MCF 10A (cell line): ENCODE data around the gene EXOC7. TPM values are rescaled to one million over a fixed set of nuclear protein-coding genes. Genes with fewer than 3 reads are reported as not detected.

Experiments used
- Bru-seq: library from RNA; stranded (reverse); fragments of 400-500 nt; gene quantifications from one replicate; lab custom pipeline; 2021; lab: Mats Ljungman, UMichigan
- BruChase-seq, 2 experiments: library from RNA; stranded (reverse); fragments of 400-500 nt; gene quantifications; one replicate each; lab custom pipeline; 2021; lab: Mats Ljungman, UMichigan
- BruUV-seq: library from RNA; stranded (reverse); fragments of 400-500 nt; replicated peaks from 2 replicates; lab custom pipeline; 2021; lab: Mats Ljungman, UMichigan
- CTCF ChIA-PET: fragments of 300-600 bp; sonication (Branson Sonifier 250); formaldehyde crosslinking; extraction: SDS; loops from one replicate; lab custom pipeline; 2021; ENCODE audit warnings: antibody characterized with exemption, inconsistent platforms; lab: Yijun Ruan, JAX
- POLR2A ChIA-PET: fragments of 300-600, 350-650 bp; sonication (Branson Sonifier 250); formaldehyde crosslinking; extraction: SDS; loops from one replicate; lab custom pipeline; 2020; ENCODE audit warnings: antibody characterized with exemption, inconsistent platforms; lab: Yijun Ruan, JAX
- DNase-seq: peaks from one replicate; pipeline ENCODE4 v3.0.0-alpha.2; 2018; ENCODE audit not compliant: unreplicated experiment
- H3K27ac Mint-ChIP-seq: one replicate; pipeline ENCODE4 v1.8.0; 2022; ENCODE audit warnings: mild to moderate bottlenecking, low read depth, mixed read lengths; ENCODE audit not compliant: unreplicated experiment
- H3K27me3 Mint-ChIP-seq: one replicate; pipeline ENCODE4 v1.8.0; 2022; ENCODE audit warnings: mixed read lengths; ENCODE audit not compliant: insufficient read depth, unreplicated experiment
- H3K36me3 Mint-ChIP-seq: one replicate; pipeline ENCODE4 v1.8.0; 2022; ENCODE audit warnings: mild to moderate bottlenecking, moderate library complexity, mixed read lengths; ENCODE audit not compliant: insufficient read depth, unreplicated experiment
- H3K4me1 Mint-ChIP-seq: one replicate; pipeline ENCODE4 v1.8.0; 2022; ENCODE audit warnings: mixed read lengths; ENCODE audit not compliant: insufficient read depth, unreplicated experiment
- H3K4me3 Mint-ChIP-seq: one replicate; pipeline ENCODE4 v1.8.0; 2022; ENCODE audit warnings: mild to moderate bottlenecking, moderate library complexity, mixed read lengths; ENCODE audit not compliant: unreplicated experiment
- H3K9me3 Mint-ChIP-seq: one replicate; pipeline ENCODE4 v1.8.0; 2022; ENCODE audit warnings: mixed read lengths; ENCODE audit not compliant: unreplicated experiment
- CTCF ChIP-seq: fragments of 200-600 bp; IDR thresholded peaks from one replicate; pipeline ENCODE4 v1.8.0; 2022; ENCODE audit warnings: antibody characterized with exemption, mild to moderate bottlenecking; ENCODE audit not compliant: unreplicated experiment
- intact Hi-C: fragments of 100-400 bp; cut with micrococcal nuclease; formaldehyde crosslinking; loops from 2 replicates; pipeline ENCODE4 v1.14.1; 2022
- long read RNA-seq: library from polyadenylated mRNA; stranded (forward); transcript quantifications from one replicate; pipeline ENCODE4 v2.0.0, GENCODE V29; 2022
- total RNA-seq: library from RNA; stranded (reverse); gene quantifications from 2 replicates; pipeline ENCODE4 v1.2.3, GENCODE V29; 2022

The EXOC7 gene
- total RNA-seq (80.8 and 106 TPM in 2 replicates), Bru-seq, nascent RNA (percentile 66 among the genes with signal in this experiment), BruChase-seq, experiment 1, labeled RNA remaining after a 6-hour chase (percentile 78 among the genes with signal in this experiment), BruChase-seq, experiment 2, labeled RNA remaining after a 2-hour chase (percentile 70 among the genes with signal in this experiment)
- long read RNA-seq, full-length matches to known transcripts, result 128 of 183 reads
- long read RNA-seq, partial matches to known transcripts, result 11 of 183 reads
- long read RNA-seq, other reads (novel, unspliced or antisense), result 44 of 183 reads

- DNase-seq, result peak; percentile 93
- CTCF ChIA-PET, result interaction anchor here (0.6 to 3.0 kb wide), 8 partner anchors 89 to 226 kb away, joined by 3 to 13 read pairs (median 4); no protein-coding TSS in a partner anchor
- Mint-ChIP-seq H3K9me3 (no peaks in the 10 kb centered on the region), H3K36me3 (peaks cover 25% of the 10 kb centered on the region), H3K4me1 (peaks cover 5% of the 10 kb centered on the region), H3K27me3 (no peaks in the 10 kb centered on the region), H3K4me3 (peak within 1 kb of the TSS; percentile 95), H3K27ac (peak within 1 kb of the TSS; percentile 98)
- intact Hi-C loops, result loop anchor here (1.0 kb wide), 1 partner anchor 198 kb away; no protein-coding TSS in a partner anchor
- BruUV-seq, result no TSS peak
- POLR2A ChIA-PET, result interaction anchor here (0.5 to 3.1 kb wide), 15 partner anchors 8 to 468 kb away, joined by 3 to 21 read pairs (median 4); partner anchors contain the start of genes EVPL, SRP68, UBALD2 and ZACN
- TF ChIP-seq CTCF, result peak; percentile 13
These were observed at the start of gene EXOC7 for GRCh38 chr17:76103274-76104139. EXOC7 (minus strand) TSS chr17:76103787; CDS start chr17:76103692, 95 bp downstream.

- no TSS peak for BruUV-seq
- DNase-seq, result no peak
- Mint-ChIP-seq H3K4me1 (no peaks in the 10 kb centered on the region), H3K27ac (no peak overlapping the region), H3K27me3 (peaks cover 20% of the 10 kb centered on the region), H3K36me3 (no peaks in the 10 kb centered on the region), H3K9me3 (no peaks in the 10 kb centered on the region), H3K4me3 (no peak overlapping the region)
- TF ChIP-seq CTCF, result no peak
- POLR2A ChIA-PET, result interaction anchor here (0.6 kb wide), 1 partner anchor 667 kb away, joined by 3 read pairs; no protein-coding TSS in a partner anchor
- intact Hi-C loops, result no loop called here
- CTCF ChIA-PET, result interaction anchor here (0.9 to 1.2 kb wide), 4 partner anchors 9 to 126 kb away, joined by 3 to 5 read pairs (median 3); no protein-coding TSS in a partner anchor
These were observed 49.6 kb upstream of the EXOC7 start for GRCh38 chr17:76153202-76153601.

GRCh38 chr17:76152591-76152990, 49.0 kb upstream of the EXOC7 start:
- no TSS peak for BruUV-seq
- H3K4me3 Mint-ChIP-seq, result no peak overlapping the region
- H3K27ac Mint-ChIP-seq, result no peak overlapping the region
- H3K9me3 Mint-ChIP-seq, result no peaks in the 10 kb centered on the region
- no peak for TF ChIP-seq CTCF
- ChIA-PET CTCF (interaction anchor here (1.2 kb wide), 2 partner anchors 14 to 127 kb away, joined by 3 read pairs; no protein-coding TSS in a partner anchor), POLR2A (interaction anchor here (0.6 kb wide), 1 partner anchor 668 kb away, joined by 3 read pairs; no protein-coding TSS in a partner anchor)
- intact Hi-C loops, result no loop called here
- no peak for DNase-seq
- peaks cover 14% of the 10 kb centered on the region for H3K27me3 Mint-ChIP-seq
- H3K36me3 Mint-ChIP-seq, result no peaks in the 10 kb centered on the region
- H3K4me1 Mint-ChIP-seq, result no peaks in the 10 kb centered on the region
